LNCAP (cell line): ENCODE data around the gene TLE3.

Source experiments
- TF ChIP-seq, protein P1 (sequence below): fragments of 450-650 bp; IDR thresholded peaks from 2 replicates; pipeline ENCODE4 v1.5.1; 2017; ENCODE audit warnings: mild to moderate bottlenecking

TLE3 gene

GRCh38 chr15:70023064-70023768 lies 74.5 kb downstream of the TLE3 start:
- TF ChIP-seq, protein P1, sequence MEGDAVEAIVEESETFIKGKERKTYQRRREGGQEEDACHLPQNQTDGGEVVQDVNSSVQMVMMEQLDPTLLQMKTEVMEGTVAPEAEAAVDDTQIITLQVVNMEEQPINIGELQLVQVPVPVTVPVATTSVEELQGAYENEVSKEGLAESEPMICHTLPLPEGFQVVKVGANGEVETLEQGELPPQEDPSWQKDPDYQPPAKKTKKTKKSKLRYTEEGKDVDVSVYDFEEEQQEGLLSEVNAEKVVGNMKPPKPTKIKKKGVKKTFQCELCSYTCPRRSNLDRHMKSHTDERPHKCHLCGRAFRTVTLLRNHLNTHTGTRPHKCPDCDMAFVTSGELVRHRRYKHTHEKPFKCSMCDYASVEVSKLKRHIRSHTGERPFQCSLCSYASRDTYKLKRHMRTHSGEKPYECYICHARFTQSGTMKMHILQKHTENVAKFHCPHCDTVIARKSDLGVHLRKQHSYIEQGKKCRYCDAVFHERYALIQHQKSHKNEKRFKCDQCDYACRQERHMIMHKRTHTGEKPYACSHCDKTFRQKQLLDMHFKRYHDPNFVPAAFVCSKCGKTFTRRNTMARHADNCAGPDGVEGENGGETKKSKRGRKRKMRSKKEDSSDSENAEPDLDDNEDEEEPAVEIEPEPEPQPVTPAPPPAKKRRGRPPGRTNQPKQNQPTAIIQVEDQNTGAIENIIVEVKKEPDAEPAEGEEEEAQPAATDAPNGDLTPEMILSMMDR: no peak

- TF ChIP-seq, protein P1: no peak
These were observed 77.5 kb downstream of the TLE3 start for GRCh38 chr15:70020229-70020628.

DNA sequence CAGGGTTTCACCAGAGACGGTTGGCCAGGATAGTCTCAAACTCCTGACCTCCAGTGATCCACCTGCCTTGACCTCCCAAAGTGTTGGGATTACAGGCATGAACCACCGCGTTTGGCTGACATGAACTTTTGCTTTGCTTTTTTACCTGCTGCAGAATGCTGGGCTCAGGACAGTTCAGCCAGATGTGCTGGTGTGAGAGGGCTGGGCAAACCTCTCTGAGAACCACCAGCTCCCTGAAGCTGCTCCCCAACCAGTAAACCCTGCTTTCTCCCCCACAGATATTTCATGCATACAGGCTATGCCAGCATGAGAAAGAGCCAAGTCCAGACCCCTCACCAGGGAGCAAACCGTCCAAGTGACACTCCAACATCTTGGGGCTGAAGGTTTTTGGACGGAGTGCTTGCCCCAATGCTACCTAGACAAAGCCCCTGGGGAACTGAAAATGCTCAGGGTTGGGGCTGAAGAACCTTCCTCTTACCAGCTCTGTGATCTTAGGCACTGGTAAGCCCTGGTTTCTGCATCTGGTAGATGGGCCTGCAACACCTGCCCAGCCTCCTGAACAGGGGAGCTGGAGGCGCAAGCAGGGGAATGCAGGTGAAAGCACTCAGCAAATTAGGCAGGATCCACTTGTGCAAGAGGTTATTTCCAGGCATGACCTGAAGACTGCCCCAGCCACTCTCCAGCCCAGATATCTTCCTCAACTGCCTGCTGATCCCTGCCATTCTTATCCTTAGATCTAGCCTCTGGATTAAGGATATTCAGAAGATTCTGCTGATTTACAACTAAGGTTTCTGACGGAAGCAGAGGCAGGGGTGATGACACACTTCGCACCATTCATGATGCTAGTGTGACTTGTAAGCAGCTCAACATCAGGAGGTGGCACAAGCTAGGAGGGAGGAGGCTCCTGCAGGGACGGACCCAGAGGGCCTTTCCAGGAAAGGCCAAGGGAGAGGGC lies 78.8 kb downstream of the TLE3 start:
- TF ChIP-seq, protein P1: no peak

DNA sequence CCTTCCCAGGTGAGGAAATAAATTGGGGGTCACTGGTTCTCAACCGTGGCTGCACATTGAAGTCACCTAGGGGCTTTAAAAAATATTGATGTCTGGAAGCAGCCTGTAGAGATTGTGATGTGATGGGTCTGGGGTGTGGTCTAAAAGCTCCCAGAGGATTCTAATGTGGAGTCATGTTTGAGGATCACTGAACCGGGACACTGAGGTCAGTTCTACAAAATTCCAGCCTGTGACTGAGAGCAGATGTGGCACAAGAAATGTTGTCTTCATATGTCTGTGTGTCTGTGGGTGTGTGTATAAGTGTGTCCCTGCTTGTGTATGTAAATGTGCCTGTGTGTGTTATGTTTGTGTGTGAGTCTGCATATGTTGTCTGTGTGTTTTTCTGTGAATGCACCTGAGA lies 79.9 kb downstream of the TLE3 start:
- TF ChIP-seq, protein P1: no peak

GRCh38 chr15:70017025-70017424 lies 80.7 kb downstream of the TLE3 start:
- TF ChIP-seq, protein P1: no peak

DNA sequence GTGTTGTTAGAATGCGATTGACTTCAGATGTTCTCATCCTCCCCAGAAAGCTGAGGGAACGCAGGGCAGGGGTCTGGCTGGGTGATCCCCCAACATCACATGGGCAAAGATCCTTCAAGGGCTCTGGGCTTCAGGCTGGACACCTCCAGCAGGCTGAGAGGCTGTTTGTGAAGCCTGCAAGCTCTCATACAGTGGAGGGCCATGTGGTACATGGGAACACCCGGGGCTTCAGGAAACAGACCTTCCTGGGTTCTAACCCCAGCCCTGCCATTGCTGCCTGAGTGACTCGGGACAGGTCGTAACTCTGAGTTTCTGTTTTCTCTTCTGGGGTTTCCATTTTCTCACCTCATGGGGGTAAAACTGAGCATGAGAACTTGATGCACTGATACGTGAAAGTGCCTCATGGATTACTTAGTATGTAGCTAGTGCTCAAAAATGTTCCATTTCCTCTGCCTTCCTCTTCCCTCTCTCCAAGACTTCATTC lies 81.2 kb downstream of the TLE3 start:
- TF ChIP-seq, protein P1: no peak

DNA sequence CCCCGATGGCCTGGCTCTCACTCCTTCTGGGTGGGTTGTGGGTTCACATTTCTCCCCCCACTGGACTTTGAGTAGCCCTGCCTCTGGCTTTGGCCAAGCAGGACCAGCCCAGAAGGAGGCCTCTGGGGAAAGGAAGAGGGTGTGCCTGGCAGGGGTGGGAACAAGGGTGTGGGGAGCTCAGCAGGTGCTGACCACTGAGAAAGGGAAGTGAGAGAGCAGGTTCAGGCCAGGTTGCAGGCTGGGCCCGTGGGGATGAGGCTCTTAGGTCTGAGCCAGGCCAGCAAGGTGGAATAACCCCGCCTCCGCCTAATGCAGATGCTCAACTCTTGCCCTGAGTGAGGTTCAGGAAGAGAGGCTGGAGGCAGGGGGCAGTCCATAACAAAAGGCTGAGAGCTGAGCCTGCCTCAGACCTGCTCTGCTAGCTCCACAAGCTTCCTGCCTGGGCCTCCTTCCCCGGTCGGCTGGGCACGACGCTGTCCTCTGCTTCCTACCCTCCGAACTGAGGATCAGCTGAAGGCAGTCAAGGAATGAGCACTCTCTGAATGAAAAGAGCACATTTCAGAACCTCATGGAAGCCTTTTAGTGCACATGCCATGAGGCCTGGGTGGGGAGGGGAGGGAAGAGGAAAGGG lies 82.7 kb downstream of the TLE3 start:
- TF ChIP-seq, protein P1: no peak
